NCI-H2029 treated with DMSO at 0.1 percent for 48 hours (cell line): ENCODE measurements around the gene SATB2.

Experiments
- DNase-seq: peaks from one replicate; lab custom pipeline; 2025; lab: John Stamatoyannopoulos, UW

SATB2 gene

DNA sequence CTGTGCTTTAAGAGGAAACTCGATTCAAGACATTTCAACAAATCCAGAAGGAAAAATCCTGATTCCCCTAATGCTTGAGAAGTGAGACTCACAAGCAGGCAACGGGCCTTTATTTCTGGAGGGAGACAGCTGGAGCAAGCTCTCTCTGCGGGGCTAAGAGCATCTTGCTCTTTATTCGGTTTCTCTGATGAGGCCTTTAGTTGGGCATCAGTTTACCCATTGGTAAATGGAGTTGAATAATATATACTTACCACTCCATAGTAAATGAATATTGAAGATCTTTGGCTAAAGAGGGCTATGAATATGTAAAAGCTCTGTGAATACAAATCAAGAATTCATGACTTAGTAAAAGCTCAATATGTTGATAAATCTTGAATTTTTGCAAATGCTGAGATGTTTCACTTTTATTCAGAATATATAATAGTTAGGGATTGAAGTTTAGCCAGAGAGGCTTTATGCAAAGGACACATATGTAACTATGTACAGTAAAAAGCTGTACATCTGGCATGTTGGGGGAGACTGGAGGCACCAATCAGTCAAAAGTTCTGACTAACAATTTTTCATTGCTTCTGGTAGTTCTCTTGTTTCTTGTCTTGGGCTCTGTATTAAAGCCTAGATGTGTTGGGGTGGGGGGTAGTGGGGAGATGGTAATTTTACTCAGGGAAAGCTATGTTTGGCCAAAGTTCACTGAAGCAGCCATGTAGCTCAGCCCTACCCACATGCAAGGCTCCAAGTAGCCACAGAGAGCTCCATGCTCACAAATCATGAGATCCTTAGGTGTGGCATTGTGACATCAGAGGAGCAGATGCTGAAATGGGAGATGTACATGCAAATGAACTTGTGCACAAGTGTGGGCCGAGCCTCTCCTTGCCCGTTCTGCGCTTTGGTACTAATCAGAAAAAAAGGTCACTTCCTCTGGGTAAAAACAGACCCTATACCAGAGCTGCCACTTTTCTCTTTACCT lies 200.2 kb downstream of the SATB2 start:
- DNase-seq: no peak

DNA sequence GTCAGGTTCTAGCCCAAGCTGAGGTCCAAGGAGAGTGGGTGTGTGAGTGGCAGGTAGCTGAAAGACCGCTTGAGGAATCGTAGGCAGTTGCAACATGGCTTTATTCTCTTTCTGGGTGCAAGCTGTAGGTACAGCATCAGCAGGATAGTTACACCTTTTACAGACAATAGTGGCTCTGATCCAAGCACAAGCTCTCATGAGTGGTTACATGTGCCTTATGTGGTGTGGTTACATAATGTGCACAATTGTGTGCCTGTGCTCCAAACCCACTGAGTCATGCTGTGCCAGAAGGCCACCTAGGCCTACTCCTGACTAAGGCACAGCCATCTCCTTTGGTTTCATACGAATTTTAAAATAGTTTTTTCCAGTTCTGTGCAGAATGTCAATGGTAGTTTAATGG lies 227.6 kb downstream of the SATB2 start:
- no peak for DNase-seq

- no peak for DNase-seq
These were observed 228.6 kb downstream of the SATB2 start for GRCh38 chr2:199228887-199229819.

- DNase-seq: no peak
These were observed 233.9 kb downstream of the SATB2 start for GRCh38 chr2:199223791-199224190.

DNA sequence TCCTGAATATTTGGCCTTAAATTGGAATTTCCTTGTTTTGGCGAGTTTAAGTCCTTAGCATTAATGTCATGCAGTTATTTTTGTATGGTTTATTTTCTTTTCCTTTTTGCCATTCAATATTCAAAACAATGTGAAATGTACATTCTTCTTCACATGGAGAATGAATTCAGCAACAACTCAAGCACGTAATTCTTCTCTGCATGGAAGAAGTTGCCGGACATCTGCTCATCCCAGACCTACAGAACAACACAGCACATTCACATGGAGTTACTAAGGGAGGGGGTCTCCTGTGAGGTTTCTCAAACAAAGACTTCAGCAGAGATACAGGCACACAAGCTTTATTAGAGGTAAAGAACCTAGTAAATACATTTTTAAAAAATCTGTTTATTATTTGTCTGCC lies 236.8 kb downstream of the SATB2 start:
- DNase-seq: no peak

GRCh38 chr2:199219551-199219950 lies 238.2 kb downstream of the SATB2 start:
- no peak for DNase-seq
